ENCODE data around the gene MMP10. TPM values are rescaled to one million over a fixed set of nuclear protein-coding genes. Genes with fewer than 3 reads are reported as not detected.
A peak's percentile ranks its signal among the peaks of the same experiment; 100 is the strongest.
"Not testable (repeated sequence)": the region's sequence is repeated elsewhere in the genome, so short reads cannot be mapped to it uniquely, and the experiment has no call there.

MMP10 gene
- total RNA-seq, 1 donor from 2014 or later = not detected

- DNase-seq (ENCODE audit: low spot score) = no peak
Observed at GRCh38 chr11:102783016-102783415, 2.6 kb upstream of the MMP10 start.

- DNase-seq (ENCODE audit: low spot score) = no peak
Observed at GRCh38 chr11:102781676-102782075, 1.2 kb upstream of the MMP10 start.

GRCh38 chr11:102776454-102776853 lies 4.0 kb downstream of the MMP10 start:
- no peak for DNase-seq (ENCODE audit: low spot score)

- no peak for DNase-seq (ENCODE audit: low spot score)
Observed at GRCh38 chr11:102773386-102773785, 7.0 kb downstream of the MMP10 start.

GRCh38 chr11:102771351-102771750 lies 9.1 kb downstream of the MMP10 start:
- no peak for DNase-seq (ENCODE audit: low spot score)

- DNase-seq (ENCODE audit: low spot score) = no peak
Observed at GRCh38 chr11:102770191-102770590, 10.2 kb downstream of the MMP10 start.

GRCh38 chr11:102767800-102768199 lies 12.6 kb downstream of the MMP10 start:
- DNase-seq (ENCODE audit: low spot score) = no peak

- DNase-seq (ENCODE audit: low spot score) = no peak
Observed at GRCh38 chr11:102763440-102763839, 17.0 kb downstream of the MMP10 start.

GRCh38 chr11:102762361-102762767 lies 18.1 kb downstream of the MMP10 start:
- no peak for DNase-seq (ENCODE audit: low spot score)

GRCh38 chr11:102761646-102762238 lies 18.7 kb downstream of the MMP10 start:
- DNase-seq (ENCODE audit: low spot score) = no peak

- DNase-seq (ENCODE audit: low spot score) = no peak
Observed at GRCh38 chr11:102760344-102761035, 19.9 kb downstream of the MMP10 start.

GRCh38 chr11:102757823-102758549 lies 22.4 kb downstream of the MMP10 start:
- DNase-seq (ENCODE audit: low spot score) = no peak

GRCh38 chr11:102753267-102753666 lies 27.2 kb downstream of the MMP10 start:
- DNase-seq (ENCODE audit: low spot score) = no peak

- DNase-seq (ENCODE audit: low spot score) = no peak
Observed at GRCh38 chr11:102751673-102752072, 28.8 kb downstream of the MMP10 start.

- DNase-seq (ENCODE audit: low spot score) = no peak
Observed at GRCh38 chr11:102749101-102749722, 31.2 kb downstream of the MMP10 start.

GRCh38 chr11:102746746-102747578 lies 33.5 kb downstream of the MMP10 start:
- DNase-seq (ENCODE audit: low spot score) = not testable (repeated sequence)

GRCh38 chr11:102734650-102735049 lies 45.8 kb downstream of the MMP10 start:
- no peak for DNase-seq (ENCODE audit: low spot score)

GRCh38 chr11:102733232-102733875 lies 47.1 kb downstream of the MMP10 start:
- DNase-seq (ENCODE audit: low spot score) = peak; percentile 46

- not testable (repeated sequence) for DNase-seq (ENCODE audit: low spot score)
Observed at GRCh38 chr11:102730944-102731343, 49.5 kb downstream of the MMP10 start.

GRCh38 chr11:102729849-102730815 lies 50.3 kb downstream of the MMP10 start:
- DNase-seq (ENCODE audit: low spot score) = no peak

All from mucosa of gallbladder (tissue), 1 donor.